OCI-LY3 (cell line): Measurements from ENCODE around the gene PPIB.

Source experiments
- EZH2phosphoT487 ChIP-seq: fragments of 200-600 bp; shearing (Covaris generic); IDR thresholded peaks from 2 replicates; pipeline ENCODE4 v1.6.1; 2018; ENCODE audit warnings: antibody characterized with exemption, mixed run types, low read depth
- TF ChIP-seq, protein P1 (sequence below): fragments of 200-600, 300-600 bp; sonication (generic); IDR thresholded peaks from 2 replicates; pipeline ENCODE4 v1.5.1; 2014; ENCODE audit warnings: antibody characterized with exemption, low read length, low read depth

DNA sequence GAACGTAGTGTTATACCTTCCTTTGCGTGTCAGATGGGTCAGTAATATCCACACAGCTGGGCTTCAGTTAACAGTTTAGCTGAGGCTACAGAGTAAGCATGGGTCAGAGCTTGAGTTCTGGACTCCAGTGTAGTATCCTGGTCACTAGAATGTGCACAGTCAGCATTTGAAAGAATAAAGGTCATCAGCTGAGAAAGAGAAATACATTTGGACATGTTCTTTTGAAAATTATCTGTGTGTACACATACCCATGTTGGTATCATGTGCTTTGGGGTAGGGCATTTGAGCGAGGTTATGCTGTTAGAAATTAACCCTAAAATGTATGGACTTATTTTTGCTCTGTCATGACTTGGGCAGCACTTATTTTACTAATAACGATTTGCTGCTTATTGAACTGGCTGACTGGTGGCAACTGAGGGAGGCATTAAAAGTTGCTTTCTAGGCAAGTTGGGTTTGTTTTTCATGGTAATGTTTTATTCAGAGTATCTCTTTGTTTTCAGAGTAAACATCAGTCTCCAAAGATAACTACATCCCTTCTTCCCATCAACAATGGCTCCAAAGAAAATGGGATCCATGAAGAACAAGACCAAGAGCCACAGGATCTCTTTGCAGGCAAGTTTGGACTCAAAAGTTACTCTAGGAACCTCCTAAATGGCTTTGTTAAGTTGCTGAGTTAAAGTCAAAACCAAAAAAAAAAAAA lies 50.6 kb downstream of the PPIB start:
- TF ChIP-seq, protein P1, sequence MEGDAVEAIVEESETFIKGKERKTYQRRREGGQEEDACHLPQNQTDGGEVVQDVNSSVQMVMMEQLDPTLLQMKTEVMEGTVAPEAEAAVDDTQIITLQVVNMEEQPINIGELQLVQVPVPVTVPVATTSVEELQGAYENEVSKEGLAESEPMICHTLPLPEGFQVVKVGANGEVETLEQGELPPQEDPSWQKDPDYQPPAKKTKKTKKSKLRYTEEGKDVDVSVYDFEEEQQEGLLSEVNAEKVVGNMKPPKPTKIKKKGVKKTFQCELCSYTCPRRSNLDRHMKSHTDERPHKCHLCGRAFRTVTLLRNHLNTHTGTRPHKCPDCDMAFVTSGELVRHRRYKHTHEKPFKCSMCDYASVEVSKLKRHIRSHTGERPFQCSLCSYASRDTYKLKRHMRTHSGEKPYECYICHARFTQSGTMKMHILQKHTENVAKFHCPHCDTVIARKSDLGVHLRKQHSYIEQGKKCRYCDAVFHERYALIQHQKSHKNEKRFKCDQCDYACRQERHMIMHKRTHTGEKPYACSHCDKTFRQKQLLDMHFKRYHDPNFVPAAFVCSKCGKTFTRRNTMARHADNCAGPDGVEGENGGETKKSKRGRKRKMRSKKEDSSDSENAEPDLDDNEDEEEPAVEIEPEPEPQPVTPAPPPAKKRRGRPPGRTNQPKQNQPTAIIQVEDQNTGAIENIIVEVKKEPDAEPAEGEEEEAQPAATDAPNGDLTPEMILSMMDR = no peak
- no peak for TF ChIP-seq EZH2phosphoT487
